T-helper 1 cell (primary cell): ENCODE results near the gene COX6A2.
"Not testable (repeated sequence)": the region's sequence is repeated elsewhere in the genome, so short reads cannot be mapped to it uniquely, and the experiment has no call there.

Source experiments
- DNase-seq, 5 donors: peaks; one replicate each; pipeline ENCODE4 v3.0.0-alpha.2; 2012 to 2020

The COX6A2 gene

GRCh38 chr16:31436221-31437045 is 8.3 kb upstream of the COX6A2 start:
- no peak for DNase-seq

GRCh38 chr16:31435341-31436220 is 7.4 kb upstream of the COX6A2 start:
- no peak for DNase-seq

- no peak for DNase-seq
These were observed 2.4 kb upstream of the COX6A2 start for GRCh38 chr16:31430380-31431052.

GRCh38 chr16:31429796-31430195 is 1.6 kb upstream of the COX6A2 start:
- no peak for DNase-seq

- DNase-seq: no peak
These were observed 1.2 kb upstream of the COX6A2 start for GRCh38 chr16:31429314-31429713.

- no peak for DNase-seq
These were observed 583 bp upstream of the COX6A2 start for GRCh38 chr16:31428638-31429247.

- peak; percentile 30 to 66 (median 55) for DNase-seq
These were observed 500 bp downstream of the COX6A2 start for GRCh38 chr16:31427441-31428278.

GRCh38 chr16:31423801-31424200 is 4.4 kb downstream of the COX6A2 start:
- DNase-seq: no peak

- DNase-seq: no peak
These were observed 4.9 kb downstream of the COX6A2 start for GRCh38 chr16:31423241-31423640.

- peak in 1 of 5 donors; percentile 80 for DNase-seq
These were observed 6.6 kb downstream of the COX6A2 start for GRCh38 chr16:31421587-31421986.

GRCh38 chr16:31420037-31420436 is 8.1 kb downstream of the COX6A2 start:
- peak in 1 of 5 donors; percentile 36 for DNase-seq

GRCh38 chr16:31417916-31418315 is 10.2 kb downstream of the COX6A2 start:
- no peak for DNase-seq

- not testable (repeated sequence) for DNase-seq
These were observed 11.1 kb downstream of the COX6A2 start for GRCh38 chr16:31417036-31417435.

GRCh38 chr16:31416371-31416770 is 11.8 kb downstream of the COX6A2 start:
- no peak for DNase-seq

GRCh38 chr16:31414706-31415105 is 13.5 kb downstream of the COX6A2 start:
- DNase-seq: peak in 1 of 5 donors; percentile 22

- DNase-seq: no peak
These were observed 14.2 kb downstream of the COX6A2 start for GRCh38 chr16:31413943-31414342.

GRCh38 chr16:31413381-31413780 is 14.8 kb downstream of the COX6A2 start:
- DNase-seq: no peak

- DNase-seq: no peak
These were observed 15.4 kb downstream of the COX6A2 start for GRCh38 chr16:31412750-31413149.

- no peak for DNase-seq
These were observed 16.9 kb downstream of the COX6A2 start for GRCh38 chr16:31411024-31411844.

- DNase-seq: no peak
These were observed 18.1 kb downstream of the COX6A2 start for GRCh38 chr16:31410082-31410481.

GRCh38 chr16:31409433-31409832 is 18.7 kb downstream of the COX6A2 start:
- no peak for DNase-seq
